ENCODE measurements around the gene NSG1. TPM values are rescaled to one million over a fixed set of nuclear protein-coding genes. Genes with fewer than 3 reads are reported as not detected.

Gene NSG1
- total and polyA plus RNA-seq, 9 donors = 9.9 to 103 (median 39.6) TPM

DNA sequence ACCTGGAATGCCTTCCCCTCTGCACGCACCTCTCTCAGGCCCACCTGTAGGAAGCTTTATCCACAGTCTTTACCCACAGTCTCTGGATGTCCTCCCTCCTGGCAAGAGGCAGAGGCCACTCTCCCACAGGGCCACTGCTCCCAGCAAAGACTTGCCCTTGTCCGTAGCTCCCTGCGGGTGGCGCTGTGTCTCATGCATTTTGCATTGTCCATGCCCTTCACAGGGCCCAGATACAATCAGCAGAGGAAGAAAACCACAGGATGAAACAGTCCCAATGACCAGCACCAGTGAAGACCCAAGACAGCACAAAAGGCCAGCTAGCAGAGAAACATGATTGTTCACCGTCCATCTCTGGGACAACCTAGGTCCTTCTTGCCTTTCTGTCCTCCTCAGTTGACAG is 2.1 kb upstream of the NSG1 start:
- H3K4me1 ChIP-seq (ENCODE audit: insufficient read depth) = peaks cover 5% of the 10 kb centered on the region
- intact Hi-C loops (cut with DNase I) = loop anchor here in 1 of 4 donors (5.0 kb wide), 1 partner anchor 43 kb away; no protein-coding TSS in a partner anchor
- TF ChIP-seq EP300 (IDR thresholded peaks at IDR 0.05) (no peak), POLR2A (IDR thresholded peaks at IDR 0.05) (no peak)
- TF ChIP-seq, protein P1, sequence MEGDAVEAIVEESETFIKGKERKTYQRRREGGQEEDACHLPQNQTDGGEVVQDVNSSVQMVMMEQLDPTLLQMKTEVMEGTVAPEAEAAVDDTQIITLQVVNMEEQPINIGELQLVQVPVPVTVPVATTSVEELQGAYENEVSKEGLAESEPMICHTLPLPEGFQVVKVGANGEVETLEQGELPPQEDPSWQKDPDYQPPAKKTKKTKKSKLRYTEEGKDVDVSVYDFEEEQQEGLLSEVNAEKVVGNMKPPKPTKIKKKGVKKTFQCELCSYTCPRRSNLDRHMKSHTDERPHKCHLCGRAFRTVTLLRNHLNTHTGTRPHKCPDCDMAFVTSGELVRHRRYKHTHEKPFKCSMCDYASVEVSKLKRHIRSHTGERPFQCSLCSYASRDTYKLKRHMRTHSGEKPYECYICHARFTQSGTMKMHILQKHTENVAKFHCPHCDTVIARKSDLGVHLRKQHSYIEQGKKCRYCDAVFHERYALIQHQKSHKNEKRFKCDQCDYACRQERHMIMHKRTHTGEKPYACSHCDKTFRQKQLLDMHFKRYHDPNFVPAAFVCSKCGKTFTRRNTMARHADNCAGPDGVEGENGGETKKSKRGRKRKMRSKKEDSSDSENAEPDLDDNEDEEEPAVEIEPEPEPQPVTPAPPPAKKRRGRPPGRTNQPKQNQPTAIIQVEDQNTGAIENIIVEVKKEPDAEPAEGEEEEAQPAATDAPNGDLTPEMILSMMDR (IDR thresholded peaks at IDR 0.05) = no peak
- H3K9me3 ChIP-seq = no peaks in the 10 kb centered on the region
- H3K27ac ChIP-seq = no peak overlapping the region
- H3K36me3 ChIP-seq = no peaks in the 10 kb centered on the region
- no peak overlapping the region for H3K4me3 ChIP-seq
- WGBS, 3 donors = 57 to 82% (median 69%) methylated on average over 5 of the region's 5 CpGs
- DNase-seq = no peak
- H3K27me3 ChIP-seq = no peaks in the 10 kb centered on the region

DNA sequence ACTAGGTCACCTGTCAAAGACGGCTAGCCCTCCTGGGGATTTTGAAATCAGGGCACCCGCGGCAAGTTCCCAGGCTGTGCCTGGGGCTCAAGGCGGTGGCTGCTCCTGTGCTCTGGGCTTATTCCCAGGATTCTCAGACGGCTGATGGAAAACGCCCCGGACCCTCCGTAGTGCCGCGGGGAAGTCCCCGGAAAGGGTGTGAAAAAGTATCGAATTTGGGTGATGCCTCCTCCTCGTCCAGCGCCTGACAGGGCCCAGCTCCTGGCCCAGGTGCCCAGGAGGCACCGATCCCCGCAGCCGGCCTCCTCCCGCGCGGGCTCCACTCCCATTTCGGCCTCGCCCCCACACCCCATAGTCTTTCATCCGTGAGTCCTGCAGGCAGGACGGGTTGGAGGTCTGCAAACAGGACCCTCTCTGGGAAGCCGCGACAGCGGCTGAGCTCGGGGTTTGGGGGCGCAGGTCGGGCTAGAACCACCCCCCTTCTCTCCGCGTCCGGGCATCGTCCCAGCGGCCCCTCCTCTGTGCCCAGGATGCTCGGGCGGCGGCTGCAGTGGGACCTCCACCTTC is 1.1 kb upstream of the NSG1 start:
- H3K27ac ChIP-seq = no peak overlapping the region

DNA sequence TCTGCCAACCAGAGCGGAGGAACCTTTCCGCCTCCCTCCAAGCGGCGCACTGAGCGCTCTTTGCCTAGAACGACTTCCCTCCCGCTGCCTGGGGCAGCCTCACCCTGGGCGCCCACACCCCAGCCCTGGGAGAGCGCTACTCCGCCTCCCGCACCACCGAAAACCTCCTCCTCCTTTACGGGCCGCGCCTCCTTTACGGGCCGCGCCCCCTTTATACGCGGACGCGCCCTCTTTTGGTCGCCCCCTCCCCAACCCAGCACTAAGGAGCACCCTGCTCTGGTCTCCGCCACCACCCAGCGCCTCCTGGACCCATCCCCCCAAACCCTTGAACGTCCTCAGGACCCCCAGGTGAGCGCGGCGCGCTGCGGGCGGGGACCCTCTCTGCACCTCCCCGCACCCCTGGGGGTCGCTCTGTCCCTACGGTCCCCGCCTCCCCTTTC is 586 bp upstream of the NSG1 start:
- Histone ChIP-seq H3K36me3 (no peaks in the 10 kb centered on the region), H3K9me3 (no peaks in the 10 kb centered on the region), H3K4me1 (ENCODE audit: insufficient read depth) (peaks cover 5% of the 10 kb centered on the region), H3K27ac (no peak overlapping the region), H3K4me3 (peak overlapping the region; percentile 49), H3K27me3 (no peaks in the 10 kb centered on the region)
- 0 to 1% (median 1%) methylated on average over 36 of the region's 36 CpGs for WGBS, 3 donors
- no peak for TF ChIP-seq POLR2A (IDR thresholded peaks at IDR 0.05)
- TF ChIP-seq, protein P1 (IDR thresholded peaks at IDR 0.05) = no peak
- TF ChIP-seq EP300 (IDR thresholded peaks at IDR 0.05) = no peak
- intact Hi-C loops (cut with DNase I) = loop anchor here in 1 of 4 donors (5.0 kb wide), 1 partner anchor 44 kb away; no protein-coding TSS in a partner anchor
- DNase-seq = peak in 3 of 5 donors; percentile 49 to 69 (median 62)

More for the DNA sequence above, 1.1 kb upstream of the NSG1 start:
- Histone ChIP-seq H3K27me3 (no peaks in the 10 kb centered on the region), H3K4me1 (ENCODE audit: insufficient read depth) (peaks cover 5% of the 10 kb centered on the region), H3K36me3 (no peaks in the 10 kb centered on the region), H3K4me3 (peak overlapping the region; percentile 49), H3K9me3 (no peaks in the 10 kb centered on the region)
- TF ChIP-seq POLR2A (IDR thresholded peaks at IDR 0.05) (no peak), EP300 (IDR thresholded peaks at IDR 0.05) (no peak)
- TF ChIP-seq, protein P1 (IDR thresholded peaks at IDR 0.05) = no peak
- intact Hi-C loops (cut with DNase I) = loop anchor here in 1 of 4 donors (5.0 kb wide), 1 partner anchor 44 kb away; no protein-coding TSS in a partner anchor
- 1 to 2% (median 1%) methylated on average over 25 to 38 of the region's 38 CpGs for WGBS, 3 donors
- no peak for DNase-seq

DNA sequence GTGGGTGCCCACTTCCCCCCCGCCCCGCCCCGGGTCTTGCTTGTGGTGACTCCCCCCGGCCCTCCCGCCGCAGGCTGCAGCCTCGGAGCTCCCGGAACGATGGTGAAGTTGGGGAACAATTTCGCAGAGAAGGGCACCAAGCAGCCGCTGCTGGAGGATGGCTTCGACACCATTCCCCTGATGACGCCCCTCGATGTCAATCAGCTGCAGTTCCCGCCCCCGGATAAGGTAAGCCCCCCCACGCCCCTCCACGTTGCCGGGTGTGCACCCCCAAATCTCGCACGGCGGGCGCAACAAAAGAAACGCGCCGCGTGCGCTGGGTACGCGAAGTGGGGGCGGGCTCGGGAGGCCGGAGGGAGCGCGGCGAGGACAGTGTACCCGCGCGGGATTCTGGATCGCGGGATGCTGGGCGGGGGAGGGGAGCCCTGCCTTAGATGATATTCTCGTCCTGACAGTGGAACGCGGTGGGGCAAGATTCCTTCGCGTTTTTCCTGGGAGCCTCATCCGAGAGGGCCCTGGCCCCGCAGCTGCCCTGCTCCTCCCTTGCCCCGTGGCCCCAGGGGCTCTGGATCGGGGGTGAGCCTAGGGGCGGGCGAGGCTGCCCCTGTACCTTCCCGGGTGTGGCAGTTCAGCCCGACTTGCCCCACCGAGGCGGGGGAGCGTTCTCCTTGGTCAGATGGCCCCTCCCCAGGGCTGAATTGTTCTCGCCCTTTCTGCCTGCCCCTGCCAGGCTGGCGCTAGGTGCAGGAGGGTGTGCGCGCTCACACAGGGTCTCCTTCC is 819 bp downstream of the NSG1 start:
- peaks cover 5% of the 10 kb centered on the region for H3K4me1 ChIP-seq (ENCODE audit: insufficient read depth)
- DNase-seq = peak in 3 of 5 donors; percentile 41 to 68 (median 54)
- no peaks in the 10 kb centered on the region for H3K9me3 ChIP-seq
- WGBS, 3 donors = 3 to 4% (median 4%) methylated on average over 49 to 62 of the region's 62 CpGs
- no peaks in the 10 kb centered on the region for H3K27me3 ChIP-seq
- H3K27ac ChIP-seq = no peak overlapping the region
- TF ChIP-seq POLR2A (IDR thresholded peaks at IDR 0.05) (no peak), EP300 (IDR thresholded peaks at IDR 0.05) (no peak)
- TF ChIP-seq, protein P1 (IDR thresholded peaks at IDR 0.05) = no peak
- intact Hi-C loops (cut with DNase I) = loop anchor here in 1 of 4 donors (5.0 kb wide), 1 partner anchor 45 kb away; no protein-coding TSS in a partner anchor
- H3K36me3 ChIP-seq = no peaks in the 10 kb centered on the region
- peak overlapping the region; percentile 49 for H3K4me3 ChIP-seq
